Keratinocyte (primary cell): ENCODE measurements around the gene FAM210B. TPM values are rescaled to one million over a fixed set of nuclear protein-coding genes. Genes with fewer than 3 reads are reported as not detected.

Source experiments
- DNase-seq: peaks from one replicate; pipeline ENCODE4 v3.0.0-alpha.2; 2011; ENCODE audit warnings: low read depth, missing footprints, low spot score
- FAIRE-seq: peaks from 2 replicates; lab custom pipeline; 2011; peaks lifted over from hg19 to GRCh38; lab: Jason Lieb, UNC
- H2AFZ ChIP-seq: 2 replicates; pipeline ENCODE4 v1.6.0; 2012; ENCODE audit warnings: low read length, control low read depth, inconsistent platforms; ENCODE audit not compliant: control insufficient read depth
- H3K27ac ChIP-seq: 2 replicates; pipeline ENCODE4 v1.5.1; 2011; ENCODE audit warnings: low read length; ENCODE audit not compliant: control insufficient read depth, insufficient read depth
- H3K27me3 ChIP-seq: 3 replicates; pipeline ENCODE4 v1.6.0; 2011; ENCODE audit warnings: low read length; ENCODE audit not compliant: control insufficient read depth, insufficient read depth; ENCODE audit errors: extremely low read depth
- H3K36me3 ChIP-seq, 2 experiments: 2 replicates in 1 of 2; 3 replicates in 1 of 2; pipeline ENCODE4 v1.5.1; 2011; ENCODE audit warnings: low read length in 2 of 2, mild to moderate bottlenecking in 1 of 2; ENCODE audit not compliant: control insufficient read depth in 2 of 2, insufficient read depth in 2 of 2; ENCODE audit errors: extremely low read depth in 1 of 2
- H3K4me1 ChIP-seq: 3 replicates; pipeline ENCODE4 v1.5.1; 2011; ENCODE audit warnings: low read length; ENCODE audit not compliant: control insufficient read depth, insufficient read depth; ENCODE audit errors: extremely low read depth
- H3K4me2 ChIP-seq: 3 replicates; pipeline ENCODE4 v1.6.0; 2011; ENCODE audit warnings: low read depth, low read length; ENCODE audit not compliant: control insufficient read depth, insufficient read depth; ENCODE audit errors: extremely low read depth
- H3K4me3 ChIP-seq, 3 experiments: fragments of 200-600 bp in 1 of 3; sonication (generic) in 1 of 3; 2 replicates in 2 of 3; 3 replicates in 1 of 3; pipeline ENCODE4 v1.5.1; 2011 to 2016; ENCODE audit warnings: low read length in 3 of 3, mild to moderate bottlenecking in 3 of 3, control low read depth in 2 of 3, inconsistent platforms in 1 of 3, low read depth in 1 of 3, mixed read lengths in 1 of 3, mixed run types in 1 of 3, moderate library complexity in 1 of 3; ENCODE audit not compliant: control insufficient read depth in 2 of 3, insufficient read depth in 2 of 3; ENCODE audit errors: extremely low read depth in 1 of 3
- H3K79me2 ChIP-seq: 2 replicates; pipeline ENCODE4 v1.6.0; 2012; ENCODE audit warnings: low read length; ENCODE audit not compliant: control insufficient read depth, insufficient read depth
- H3K9ac ChIP-seq: 3 replicates; pipeline ENCODE4 v1.6.0; 2011; ENCODE audit warnings: low read length; ENCODE audit not compliant: control insufficient read depth, insufficient read depth; ENCODE audit errors: extremely low read depth
- H3K9me1 ChIP-seq: 3 replicates; pipeline ENCODE4 v1.6.0; 2011; ENCODE audit warnings: low read length; ENCODE audit not compliant: control insufficient read depth, insufficient read depth; ENCODE audit errors: extremely low read depth
- H3K9me3 ChIP-seq: 2 replicates; pipeline ENCODE4 v1.5.1; 2012; ENCODE audit warnings: low read depth, low read length; ENCODE audit not compliant: control insufficient read depth
- H4K20me1 ChIP-seq: 3 replicates; pipeline ENCODE4 v1.6.0; 2011; ENCODE audit warnings: low read length; ENCODE audit not compliant: control insufficient read depth, insufficient read depth; ENCODE audit errors: extremely low read depth
- CTCF ChIP-seq, 3 experiments: IDR thresholded peaks in 1 of 3; conservative IDR thresholded peaks in 1 of 3; optimal IDR thresholded peaks in 1 of 3; 2 replicates in 2 of 3; 3 replicates in 1 of 3; pipeline versions ENCODE3 to v1.5.1; 2011; ENCODE audit warnings: low read length in 3 of 3, mild to moderate bottlenecking in 3 of 3, moderate library complexity in 2 of 3, control low read depth in 1 of 3, inconsistent platforms in 1 of 3; ENCODE audit not compliant: insufficient read depth in 2 of 3; ENCODE audit errors: extremely low read depth in 1 of 3
- EZH2 ChIP-seq: IDR thresholded peaks from one replicate; pipeline ENCODE4 v1.6.1; 2012; ENCODE audit warnings: inconsistent platforms, mild to moderate bottlenecking, low read length, moderate library complexity
- dilution Hi-C: fragments of 300-500 bp; cut with MboI; formaldehyde crosslinking; loops from one replicate; pipeline ENCODE4 v1.7.0; 2020; ENCODE audit warnings: low sequenced_read_pairs; ENCODE audit not compliant: extremely low pct_ligation_motif_present
- polyA plus RNA-seq, 5 experiments: library from polyadenylated mRNA; depleted of rRNA in 3 of 5; stranded (reverse) in 3 of 5; stranded (forward) in 1 of 5; unstranded in 1 of 5; fragments of >200 nt; gene quantifications; 1 replicate in 1 of 5; 2 replicates in 3 of 5; 3 replicates in 1 of 5; pipeline versions ENCODE4 v1.2.1 to v1.2.3, GENCODE V29; 2011 to 2012; ENCODE audit warnings: missing spikeins in 2 of 5, low read depth in 1 of 5, low replicate concordance in 1 of 5

Gene FAM210B
- polyA plus RNA-seq, 1 donor (not counting 4 experiments of a cell fraction or from before 2014, with no cell fraction given) = 34.5 TPM

- TF ChIP-seq CTCF (optimal IDR thresholded peaks at IDR 0.05 in 1 of 3, IDR thresholded peaks at IDR 0.05 in 1 of 3, conservative IDR thresholded peaks at IDR 0.05 in 1 of 3; ENCODE audit: extremely low read depth in 1 of 3, insufficient read depth in 2 of 3, low read length in 3 of 3) = no peak
- no peak for TF ChIP-seq EZH2
- H3K36me3 ChIP-seq = peaks cover 3 to 21% of the 10 kb centered on the region in 2 experiments
- H3K9ac ChIP-seq = no peak overlapping the region
- dilution Hi-C loops = no loop called here
- no peak overlapping the region for H3K4me2 ChIP-seq
- no peak overlapping the region for H3K27ac ChIP-seq
- no peak overlapping the region for H3K4me3 ChIP-seq
- no peak for DNase-seq
- peaks cover 4% of the 10 kb centered on the region for H3K4me1 ChIP-seq
- no peaks in the 10 kb centered on the region for H3K9me3 ChIP-seq
- H3K27me3 ChIP-seq = no peaks in the 10 kb centered on the region
- FAIRE-seq = no peak
- H3K79me2 ChIP-seq = peaks cover 30% of the 10 kb centered on the region
- H2AFZ ChIP-seq = no peak overlapping the region
- no peaks in the 10 kb centered on the region for H4K20me1 ChIP-seq
- H3K9me1 ChIP-seq = peaks cover 2% of the 10 kb centered on the region
Observed at GRCh38 chr20:56376331-56376730, 17.6 kb downstream of the FAM210B start.

GRCh38 chr20:56378386-56378785 is 19.6 kb downstream of the FAM210B start:
- no peak overlapping the region for H3K27ac ChIP-seq
- H3K4me3 ChIP-seq = no peak overlapping the region
- dilution Hi-C loops = no loop called here
- H2AFZ ChIP-seq = no peak overlapping the region
- DNase-seq (no peak), FAIRE-seq (no peak)
- H3K9ac ChIP-seq = no peak overlapping the region
- no peak for TF ChIP-seq CTCF (optimal IDR thresholded peaks at IDR 0.05 in 1 of 3, IDR thresholded peaks at IDR 0.05 in 1 of 3, conservative IDR thresholded peaks at IDR 0.05 in 1 of 3; ENCODE audit: extremely low read depth in 1 of 3, insufficient read depth in 2 of 3, low read length in 3 of 3)
- TF ChIP-seq EZH2 = no peak
- peaks cover 34% of the 10 kb centered on the region for H3K79me2 ChIP-seq
- no peaks in the 10 kb centered on the region for H3K9me1 ChIP-seq
- no peaks in the 10 kb centered on the region for H3K27me3 ChIP-seq
- H3K36me3 ChIP-seq = peaks cover 5 to 11% of the 10 kb centered on the region in 2 experiments
- peaks cover 4% of the 10 kb centered on the region for H3K4me1 ChIP-seq
- no peaks in the 10 kb centered on the region for H3K9me3 ChIP-seq
- H4K20me1 ChIP-seq = no peaks in the 10 kb centered on the region
- H3K4me2 ChIP-seq = no peak overlapping the region
